ENCODE data around the gene ZBTB20. TPM values are rescaled to one million over a fixed set of nuclear protein-coding genes. Genes with fewer than 3 reads are reported as not detected.

Gene ZBTB20
- total RNA-seq, 1 donor from 2014 or later, result 32.5 TPM

GRCh38 chr3:114697401-114697800 is 449.7 kb downstream of the ZBTB20 start:
- TF ChIP-seq CTCF (IDR thresholded peaks at IDR 0.05; ENCODE audit: insufficient read depth, low read length, poor library complexity, severe bottlenecking), result no peak
- Histone ChIP-seq H3K4me3 (ENCODE audit: low read depth, low read length) (no peak overlapping the region), H3K36me3 (ENCODE audit: control insufficient read depth, insufficient read depth, low read length) (no peaks in the 10 kb centered on the region), H3K27me3 (ENCODE audit: control insufficient read depth, insufficient read depth, low read length) (no peaks in the 10 kb centered on the region)
- DNase-seq (ENCODE audit: low read depth), result no peak

GRCh38 chr3:114694251-114694650 is 452.8 kb downstream of the ZBTB20 start:
- Histone ChIP-seq H3K4me3 (ENCODE audit: low read depth, low read length) (no peak overlapping the region), H3K27me3 (ENCODE audit: control insufficient read depth, insufficient read depth, low read length) (no peaks in the 10 kb centered on the region), H3K36me3 (ENCODE audit: control insufficient read depth, insufficient read depth, low read length) (no peaks in the 10 kb centered on the region)
- DNase-seq (ENCODE audit: low read depth), result no peak
- no peak for TF ChIP-seq CTCF (IDR thresholded peaks at IDR 0.05; ENCODE audit: insufficient read depth, low read length, poor library complexity, severe bottlenecking)

- no peaks in the 10 kb centered on the region for H3K36me3 ChIP-seq (ENCODE audit: control insufficient read depth, insufficient read depth, low read length)
- no peaks in the 10 kb centered on the region for H3K27me3 ChIP-seq (ENCODE audit: control insufficient read depth, insufficient read depth, low read length)
- DNase-seq (ENCODE audit: low read depth), result no peak
- TF ChIP-seq CTCF (IDR thresholded peaks at IDR 0.05; ENCODE audit: insufficient read depth, low read length, poor library complexity, severe bottlenecking), result no peak
- no peak overlapping the region for H3K4me3 ChIP-seq (ENCODE audit: low read depth, low read length)
These were observed 455.2 kb downstream of the ZBTB20 start for GRCh38 chr3:114691871-114692270.

GRCh38 chr3:114690911-114691310 is 456.2 kb downstream of the ZBTB20 start:
- no peak for DNase-seq (ENCODE audit: low read depth)
- Histone ChIP-seq H3K27me3 (ENCODE audit: control insufficient read depth, insufficient read depth, low read length) (no peaks in the 10 kb centered on the region), H3K36me3 (ENCODE audit: control insufficient read depth, insufficient read depth, low read length) (no peaks in the 10 kb centered on the region), H3K4me3 (ENCODE audit: low read depth, low read length) (no peak overlapping the region)
- TF ChIP-seq CTCF (IDR thresholded peaks at IDR 0.05; ENCODE audit: insufficient read depth, low read length, poor library complexity, severe bottlenecking), result no peak

GRCh38 chr3:114687151-114687550 is 459.9 kb downstream of the ZBTB20 start:
- no peak for TF ChIP-seq CTCF (IDR thresholded peaks at IDR 0.05; ENCODE audit: insufficient read depth, low read length, poor library complexity, severe bottlenecking)
- Histone ChIP-seq H3K36me3 (ENCODE audit: control insufficient read depth, insufficient read depth, low read length) (no peaks in the 10 kb centered on the region), H3K27me3 (ENCODE audit: control insufficient read depth, insufficient read depth, low read length) (no peaks in the 10 kb centered on the region), H3K4me3 (ENCODE audit: low read depth, low read length) (no peak overlapping the region)
- DNase-seq (ENCODE audit: low read depth), result no peak

GRCh38 chr3:114686621-114687020 is 460.5 kb downstream of the ZBTB20 start:
- DNase-seq (ENCODE audit: low read depth), result no peak
- no peak overlapping the region for H3K4me3 ChIP-seq (ENCODE audit: low read depth, low read length)
- TF ChIP-seq CTCF (IDR thresholded peaks at IDR 0.05; ENCODE audit: insufficient read depth, low read length, poor library complexity, severe bottlenecking), result no peak
- no peaks in the 10 kb centered on the region for H3K36me3 ChIP-seq (ENCODE audit: control insufficient read depth, insufficient read depth, low read length)
- H3K27me3 ChIP-seq (ENCODE audit: control insufficient read depth, insufficient read depth, low read length), result no peaks in the 10 kb centered on the region
